GM12874 (cell line): ENCODE data around the gene RPL32.

Experiments used
- CTCF ChIP-seq: IDR thresholded peaks from 2 replicates; pipeline ENCODE4 v1.5.1; 2011; ENCODE audit warnings: low read depth, mild to moderate bottlenecking, control low read depth, low read length, moderate library complexity; ENCODE audit not compliant: insufficient read depth

The RPL32 gene

GRCh38 chr3:12791430-12791829, 49.9 kb downstream of the RPL32 start:
- TF ChIP-seq CTCF, result no peak

DNA sequence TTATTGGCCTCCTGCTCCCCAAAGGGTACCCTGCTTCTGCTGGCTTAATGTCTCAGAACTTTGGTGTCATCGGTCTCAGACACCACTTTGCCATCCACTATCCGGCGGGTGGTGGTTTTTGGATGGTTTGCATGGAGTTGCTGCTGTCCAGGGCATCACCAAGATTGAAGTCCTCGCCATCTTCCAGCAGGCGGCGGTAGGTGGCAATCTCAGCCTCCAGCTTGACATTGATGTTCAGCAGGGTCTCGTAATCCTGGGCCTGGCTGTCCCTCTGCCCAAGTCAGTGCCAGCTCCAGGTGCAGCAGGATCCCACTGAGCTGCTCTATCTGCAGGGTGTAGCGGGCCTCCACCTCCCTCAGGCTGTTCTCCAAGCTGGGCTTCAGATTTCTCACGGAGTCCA, 54.0 kb downstream of the RPL32 start:
- TF ChIP-seq CTCF, result peak; percentile 64

DNA sequence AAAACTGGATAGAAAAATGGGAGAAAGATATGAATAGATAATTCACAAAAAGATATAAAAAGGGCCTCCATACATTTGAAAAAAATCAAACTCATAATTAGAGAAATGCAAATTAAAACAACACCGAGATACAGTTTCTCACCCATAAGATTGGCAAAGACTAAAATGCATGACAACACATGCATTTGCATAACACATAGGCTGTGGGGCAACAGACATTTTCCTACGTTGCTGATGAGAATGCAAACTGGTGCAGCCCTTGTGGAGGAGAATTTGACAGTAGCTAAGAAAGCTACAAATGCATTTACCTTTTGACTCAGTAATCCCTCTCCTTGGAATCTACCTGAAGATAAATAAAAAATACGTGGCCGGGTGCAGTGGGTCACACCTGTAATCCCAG, 56.3 kb downstream of the RPL32 start:
- TF ChIP-seq CTCF, result no peak
